IPS-20b (cell line): ENCODE measurements around the gene RPTOR.

Source experiments
- H3K27ac ChIP-seq: one replicate; pipeline ENCODE4 v1.5.1; 2013; ENCODE audit warnings: low read length
- H3K27me3 ChIP-seq: 2 replicates; pipeline ENCODE4 v1.6.1; 2013; ENCODE audit warnings: mild to moderate bottlenecking, low read length, inconsistent platforms; ENCODE audit not compliant: insufficient read depth
- H3K36me3 ChIP-seq: 2 replicates; pipeline ENCODE4 v1.6.1; 2013; ENCODE audit warnings: low read depth, mild to moderate bottlenecking, inconsistent platforms, low read length, moderate library complexity; ENCODE audit not compliant: insufficient read depth
- H3K4me1 ChIP-seq: 2 replicates; pipeline ENCODE4 v1.6.1; 2013; ENCODE audit warnings: mild to moderate bottlenecking, control low read depth, inconsistent platforms, low read length, moderate library complexity; ENCODE audit not compliant: insufficient read depth
- H3K4me3 ChIP-seq: 2 replicates; pipeline ENCODE4 v1.5.1; 2013; ENCODE audit warnings: mild to moderate bottlenecking, low read length, inconsistent platforms
- H3K9ac ChIP-seq: 2 replicates; pipeline ENCODE4 v1.6.1; 2013; ENCODE audit warnings: low read depth, mild to moderate bottlenecking, inconsistent platforms, low read length, moderate library complexity
- H3K9me3 ChIP-seq: 2 replicates; pipeline ENCODE4 v1.6.1; 2013; ENCODE audit warnings: mild to moderate bottlenecking, low read depth, low read length, inconsistent platforms; ENCODE audit not compliant: insufficient read depth

Gene RPTOR

GRCh38 chr17:80926591-80927250 is 382.1 kb downstream of the RPTOR start:
- Histone ChIP-seq H3K27me3 (peaks cover 56% of the 10 kb centered on the region), H3K27ac (no peak overlapping the region), H3K4me3 (no peak overlapping the region), H3K9ac (no peak overlapping the region), H3K9me3 (no peaks in the 10 kb centered on the region), H3K36me3 (peaks cover 3% of the 10 kb centered on the region; the same call in 1 of the 2 replicates), H3K4me1 (no peaks in the 10 kb centered on the region)

- no peaks in the 10 kb centered on the region for H3K4me1 ChIP-seq
- H3K9me3 ChIP-seq: no peaks in the 10 kb centered on the region
- H3K36me3 ChIP-seq: peaks cover 3% of the 10 kb centered on the region; the same call in 1 of the 2 replicates
- no peak overlapping the region for H3K9ac ChIP-seq
- H3K27ac ChIP-seq: no peak overlapping the region
- H3K27me3 ChIP-seq: peaks cover 56% of the 10 kb centered on the region
- H3K4me3 ChIP-seq: no peak overlapping the region
Observed at GRCh38 chr17:80927791-80928216, 383.2 kb downstream of the RPTOR start.

- no peak overlapping the region for H3K27ac ChIP-seq
Observed at GRCh38 chr17:80929449-80929848, 384.8 kb downstream of the RPTOR start.

GRCh38 chr17:80930335-80931279 is 386.0 kb downstream of the RPTOR start:
- H3K9ac ChIP-seq: no peak overlapping the region
- H3K27ac ChIP-seq: no peak overlapping the region
- peaks cover 55% of the 10 kb centered on the region for H3K27me3 ChIP-seq
- peaks cover 1% of the 10 kb centered on the region; the same call in 1 of the 2 replicates for H3K36me3 ChIP-seq
- no peaks in the 10 kb centered on the region for H3K4me1 ChIP-seq
- H3K4me3 ChIP-seq: no peak overlapping the region
- no peaks in the 10 kb centered on the region for H3K9me3 ChIP-seq

More at GRCh38 chr17:80929449-80929848, 384.8 kb downstream of the RPTOR start:
- H3K4me1 ChIP-seq: no peaks in the 10 kb centered on the region
- H3K36me3 ChIP-seq: peaks cover 3% of the 10 kb centered on the region; the same call in 1 of the 2 replicates
- peaks cover 56% of the 10 kb centered on the region for H3K27me3 ChIP-seq
- H3K9ac ChIP-seq: no peak overlapping the region
- no peaks in the 10 kb centered on the region for H3K9me3 ChIP-seq
- no peak overlapping the region for H3K4me3 ChIP-seq

GRCh38 chr17:80931421-80932265 is 387.0 kb downstream of the RPTOR start:
- no peak overlapping the region for H3K27ac ChIP-seq
- H3K9ac ChIP-seq: no peak overlapping the region
- H3K4me3 ChIP-seq: no peak overlapping the region
- H3K36me3 ChIP-seq: no peaks in the 10 kb centered on the region
- H3K4me1 ChIP-seq: no peaks in the 10 kb centered on the region
- no peaks in the 10 kb centered on the region for H3K9me3 ChIP-seq
- peaks cover 44% of the 10 kb centered on the region for H3K27me3 ChIP-seq

GRCh38 chr17:80935526-80935925 is 390.9 kb downstream of the RPTOR start:
- Histone ChIP-seq H3K9ac (no peak overlapping the region), H3K9me3 (no peaks in the 10 kb centered on the region), H3K4me1 (no peaks in the 10 kb centered on the region), H3K4me3 (no peak overlapping the region), H3K27me3 (peaks cover 5% of the 10 kb centered on the region), H3K36me3 (no peaks in the 10 kb centered on the region), H3K27ac (no peak overlapping the region)

- Histone ChIP-seq H3K36me3 (no peaks in the 10 kb centered on the region), H3K9me3 (no peaks in the 10 kb centered on the region), H3K9ac (no peak overlapping the region), H3K4me3 (no peak overlapping the region), H3K27me3 (no peaks in the 10 kb centered on the region; the same call in 1 of the 2 replicates), H3K4me1 (no peaks in the 10 kb centered on the region), H3K27ac (no peak overlapping the region)
Observed at GRCh38 chr17:80936218-80936617, 391.6 kb downstream of the RPTOR start.

GRCh38 chr17:80936723-80937122 is 392.1 kb downstream of the RPTOR start:
- H3K9me3 ChIP-seq: no peaks in the 10 kb centered on the region
- no peak overlapping the region for H3K4me3 ChIP-seq
- H3K36me3 ChIP-seq: no peaks in the 10 kb centered on the region
- H3K9ac ChIP-seq: no peak overlapping the region
- H3K27me3 ChIP-seq: no peaks in the 10 kb centered on the region
- no peak overlapping the region for H3K27ac ChIP-seq
- no peaks in the 10 kb centered on the region for H3K4me1 ChIP-seq

- no peak overlapping the region for H3K9ac ChIP-seq
- no peak overlapping the region for H3K27ac ChIP-seq
- no peak overlapping the region for H3K4me3 ChIP-seq
- H3K4me1 ChIP-seq: no peaks in the 10 kb centered on the region
- no peaks in the 10 kb centered on the region for H3K27me3 ChIP-seq
- H3K9me3 ChIP-seq: no peaks in the 10 kb centered on the region
- no peaks in the 10 kb centered on the region for H3K36me3 ChIP-seq
Observed at GRCh38 chr17:80937462-80938381, 393.1 kb downstream of the RPTOR start.

- Histone ChIP-seq H3K27me3 (no peaks in the 10 kb centered on the region), H3K36me3 (no peaks in the 10 kb centered on the region), H3K4me3 (no peak overlapping the region), H3K27ac (no peak overlapping the region), H3K9me3 (no peaks in the 10 kb centered on the region), H3K4me1 (no peaks in the 10 kb centered on the region), H3K9ac (no peak overlapping the region)
Observed at GRCh38 chr17:80938556-80938955, 393.9 kb downstream of the RPTOR start.
